PC-9 (cell line): ENCODE results near the gene HS3ST3B1. TPM values are rescaled to one million over a fixed set of nuclear protein-coding genes. Genes with fewer than 3 reads are reported as not detected.

Experiments
- BruUV-seq: library from RNA; stranded (reverse); fragments of 400-500 nt; replicated peaks from 2 replicates; lab custom pipeline; 2021; lab: Mats Ljungman, UMichigan
- CTCF ChIA-PET: fragments of 300-600 bp; sonication (Branson Sonifier 250); formaldehyde crosslinking; loops from one replicate; lab custom pipeline; 2022; ENCODE audit warnings: antibody characterized with exemption; lab: Charles Lee
- POLR2A ChIA-PET: fragments of 300-600 bp; sonication (Branson Sonifier 250); formaldehyde crosslinking; loops from one replicate; lab custom pipeline; 2022; ENCODE audit warnings: antibody characterized with exemption; ENCODE audit not compliant: unreplicated experiment; lab: Charles Lee
- DNase-seq, 2 experiments: peaks; one replicate each; pipeline versions ENCODE4 v3.0.0 to v3.0.0-alpha.2; 2015 to 2022; ENCODE audit warnings: mixed read lengths in 1 of 2
- H2AFZ ChIP-seq: fragments of 200-600 bp; sonication (generic); 2 replicates; pipeline ENCODE4 v1.8.1; 2017; ENCODE audit warnings: antibody characterized with exemption
- H3F3A ChIP-seq: fragments of 200-600 bp; sonication (generic); 2 replicates; pipeline ENCODE4 v1.8.1; 2017; ENCODE audit warnings: antibody characterized with exemption, mild to moderate bottlenecking, low read depth; ENCODE audit not compliant: insufficient read depth
- H3K27ac ChIP-seq: fragments of 200-600 bp; sonication (generic); 2 replicates; pipeline ENCODE4 v1.6.1; 2016; ENCODE audit warnings: mixed run types
- H3K27me3 ChIP-seq: fragments of 200-600 bp; sonication (generic); 2 replicates; pipeline ENCODE4 v1.6.1; 2016; ENCODE audit warnings: low read depth, mixed run types; ENCODE audit not compliant: insufficient read depth
- H3K36me3 ChIP-seq: fragments of 200-600 bp; sonication (generic); 2 replicates; pipeline ENCODE4 v1.6.1; 2016; ENCODE audit warnings: low read depth, mixed run types
- H3K4me1 ChIP-seq: fragments of 200-600 bp; sonication (generic); replicated peaks from 2 replicates; pipeline ENCODE4 v1.6.1; 2016; ENCODE audit warnings: mixed run types; ENCODE audit not compliant: insufficient read depth
- H3K4me2 ChIP-seq: fragments of 200-600 bp; sonication (generic); 2 replicates; pipeline ENCODE4 v1.6.1; 2017; ENCODE audit warnings: mixed run types
- H3K4me3 ChIP-seq: fragments of 200-600 bp; sonication (generic); 2 replicates; pipeline ENCODE4 v1.6.1; 2016; ENCODE audit warnings: mixed run types
- H3K79me2 ChIP-seq: fragments of 200-600 bp; sonication (generic); 2 replicates; pipeline ENCODE4 v1.6.1; 2017; ENCODE audit warnings: low read depth, mixed run types
- H3K9me2 ChIP-seq: fragments of 200-600 bp; sonication (generic); 2 replicates; pipeline ENCODE4 v1.8.1; 2017; ENCODE audit warnings: mild to moderate bottlenecking; ENCODE audit not compliant: insufficient read depth
- H3K9me3 ChIP-seq: fragments of 200-600 bp; sonication (generic); 2 replicates; pipeline ENCODE4 v1.8.1; 2016; ENCODE audit warnings: low read depth; ENCODE audit not compliant: insufficient read depth
- H4K20me1 ChIP-seq: fragments of 200-600 bp; sonication (generic); 2 replicates; pipeline ENCODE4 v1.8.1; 2017; ENCODE audit not compliant: insufficient read depth
- EZH2 ChIP-seq: fragments of 200-600 bp; sonication (generic); IDR thresholded peaks from 2 replicates; pipeline ENCODE4 v1.8.0; 2017; ENCODE audit warnings: antibody characterized with exemption, low read depth
- intact Hi-C: fragments of 100-400 bp; cut with micrococcal nuclease; formaldehyde crosslinking; loops from one replicate; pipeline ENCODE4 v1.10.0; 2022; ENCODE audit not compliant: unreplicated experiment
- total RNA-seq: library from RNA; stranded (reverse); gene quantifications from 2 replicates; pipeline ENCODE4 v1.2.3, GENCODE V29; 2021
- TF ChIP-seq, protein P1 (sequence below): fragments of 200-600 bp; sonication (generic); conservative IDR thresholded peaks from 2 replicates; pipeline ENCODE4 v1.6.1; 2017; ENCODE audit warnings: mixed run types, antibody characterized with exemption, mild to moderate bottlenecking, moderate library complexity

The HS3ST3B1 gene
- total RNA-seq, 1 experiment from 2014 or later, result not detected

GRCh38 chr17:14372905-14373613 is 72.2 kb downstream of the HS3ST3B1 start:
- H3K9me3 ChIP-seq, result no peaks in the 10 kb centered on the region
- H3K27ac ChIP-seq, result no peak overlapping the region
- H3K9me2 ChIP-seq, result no peaks in the 10 kb centered on the region
- ChIA-PET POLR2A (no interaction called here), CTCF (no interaction called here)
- H3K4me3 ChIP-seq, result no peak overlapping the region
- no peak overlapping the region for H3K4me2 ChIP-seq
- intact Hi-C loops, result no loop called here
- no peaks in the 10 kb centered on the region for H3K79me2 ChIP-seq
- no peaks in the 10 kb centered on the region; the same call in 1 of the 2 replicates for H3K27me3 ChIP-seq
- H4K20me1 ChIP-seq, result no peaks in the 10 kb centered on the region
- H3F3A ChIP-seq, result no peaks in the 10 kb centered on the region
- TF ChIP-seq, protein P1, sequence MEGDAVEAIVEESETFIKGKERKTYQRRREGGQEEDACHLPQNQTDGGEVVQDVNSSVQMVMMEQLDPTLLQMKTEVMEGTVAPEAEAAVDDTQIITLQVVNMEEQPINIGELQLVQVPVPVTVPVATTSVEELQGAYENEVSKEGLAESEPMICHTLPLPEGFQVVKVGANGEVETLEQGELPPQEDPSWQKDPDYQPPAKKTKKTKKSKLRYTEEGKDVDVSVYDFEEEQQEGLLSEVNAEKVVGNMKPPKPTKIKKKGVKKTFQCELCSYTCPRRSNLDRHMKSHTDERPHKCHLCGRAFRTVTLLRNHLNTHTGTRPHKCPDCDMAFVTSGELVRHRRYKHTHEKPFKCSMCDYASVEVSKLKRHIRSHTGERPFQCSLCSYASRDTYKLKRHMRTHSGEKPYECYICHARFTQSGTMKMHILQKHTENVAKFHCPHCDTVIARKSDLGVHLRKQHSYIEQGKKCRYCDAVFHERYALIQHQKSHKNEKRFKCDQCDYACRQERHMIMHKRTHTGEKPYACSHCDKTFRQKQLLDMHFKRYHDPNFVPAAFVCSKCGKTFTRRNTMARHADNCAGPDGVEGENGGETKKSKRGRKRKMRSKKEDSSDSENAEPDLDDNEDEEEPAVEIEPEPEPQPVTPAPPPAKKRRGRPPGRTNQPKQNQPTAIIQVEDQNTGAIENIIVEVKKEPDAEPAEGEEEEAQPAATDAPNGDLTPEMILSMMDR, result no peak
- TF ChIP-seq EZH2, result no peak
- no peaks in the 10 kb centered on the region for H3K36me3 ChIP-seq
- no peak overlapping the region for H2AFZ ChIP-seq
- BruUV-seq, result no TSS peak
- DNase-seq, result no peak
- no peaks in the 10 kb centered on the region for H3K4me1 ChIP-seq

DNA sequence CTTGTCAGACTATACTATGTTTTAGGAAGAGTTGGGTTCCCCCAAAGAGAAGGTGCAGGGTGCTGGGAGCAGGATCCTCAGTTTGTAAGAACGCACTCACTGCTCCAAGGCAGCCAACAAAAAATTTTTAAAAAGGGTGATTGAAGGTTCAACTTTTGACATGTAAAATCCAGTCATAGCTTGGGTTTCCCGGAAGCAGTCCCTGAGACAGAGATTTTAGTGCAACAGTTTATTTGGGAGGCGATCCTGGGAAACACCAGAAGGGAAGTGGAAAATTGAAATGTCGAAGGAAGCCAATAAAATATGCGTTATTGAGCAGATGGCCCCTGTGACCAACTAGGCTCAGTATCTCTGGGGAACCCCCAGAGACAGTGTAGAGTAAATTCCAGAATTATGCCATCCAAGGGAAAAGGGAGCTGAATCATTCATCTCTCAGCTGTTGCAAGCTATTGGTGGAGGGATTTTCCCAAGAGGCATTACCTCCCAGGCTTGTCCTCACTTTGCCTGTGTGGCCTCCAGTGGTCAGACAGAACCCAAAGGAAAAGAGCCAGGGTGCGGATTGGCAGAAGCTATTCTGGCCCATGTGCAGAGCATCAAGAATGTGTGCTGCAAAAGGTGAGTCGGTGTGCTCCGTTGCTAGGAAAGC is 72.9 kb downstream of the HS3ST3B1 start:
- CTCF ChIA-PET, result no interaction called here
- no peak for DNase-seq
- H3K4me3 ChIP-seq, result no peak overlapping the region
- POLR2A ChIA-PET, result no interaction called here
- no peaks in the 10 kb centered on the region for H3K4me1 ChIP-seq
- H3K9me3 ChIP-seq, result no peaks in the 10 kb centered on the region
- no peaks in the 10 kb centered on the region; the same call in 1 of the 2 replicates for H3K27me3 ChIP-seq
- no peaks in the 10 kb centered on the region for H3K9me2 ChIP-seq
- H3K79me2 ChIP-seq, result no peaks in the 10 kb centered on the region
- no peak overlapping the region for H3K27ac ChIP-seq
- no TSS peak for BruUV-seq
- TF ChIP-seq EZH2, result no peak
- TF ChIP-seq, protein P1, result no peak
- no peaks in the 10 kb centered on the region for H4K20me1 ChIP-seq
- no peak overlapping the region for H2AFZ ChIP-seq
- H3F3A ChIP-seq, result no peaks in the 10 kb centered on the region
- intact Hi-C loops, result no loop called here
- no peaks in the 10 kb centered on the region for H3K36me3 ChIP-seq
- H3K4me2 ChIP-seq, result no peak overlapping the region

DNA sequence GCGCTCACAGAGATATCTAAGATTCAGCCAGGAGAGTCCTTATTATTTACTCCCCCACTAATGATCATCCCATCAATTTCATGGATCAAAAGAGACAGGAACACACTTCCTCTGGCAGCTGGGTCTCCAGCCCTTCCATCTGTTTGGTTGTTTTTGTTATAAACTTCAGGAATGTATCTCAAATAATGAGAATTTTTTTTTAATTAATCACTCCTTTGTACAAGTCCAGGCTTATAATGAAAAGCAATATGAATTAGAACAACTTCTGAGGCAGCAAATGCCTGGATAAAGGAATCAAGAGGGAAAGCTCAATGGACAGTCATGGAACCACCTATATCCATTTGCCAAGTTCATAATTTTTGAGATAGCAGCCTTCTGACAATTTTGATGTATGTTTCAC is 73.4 kb downstream of the HS3ST3B1 start:
- no peaks in the 10 kb centered on the region for H3K36me3 ChIP-seq
- no peaks in the 10 kb centered on the region for H3K9me2 ChIP-seq
- POLR2A ChIA-PET, result no interaction called here
- no peak overlapping the region for H3K27ac ChIP-seq
- H2AFZ ChIP-seq, result no peak overlapping the region
- H3K4me2 ChIP-seq, result no peak overlapping the region
- H4K20me1 ChIP-seq, result no peaks in the 10 kb centered on the region
- H3K9me3 ChIP-seq, result no peaks in the 10 kb centered on the region
- CTCF ChIA-PET, result no interaction called here
- intact Hi-C loops, result no loop called here
- no peaks in the 10 kb centered on the region for H3K79me2 ChIP-seq
- H3K4me3 ChIP-seq, result no peak overlapping the region
- H3F3A ChIP-seq, result no peaks in the 10 kb centered on the region
- DNase-seq, result no peak
- no peaks in the 10 kb centered on the region; the same call in 1 of the 2 replicates for H3K27me3 ChIP-seq
- H3K4me1 ChIP-seq, result no peaks in the 10 kb centered on the region
- TF ChIP-seq, protein P1, result no peak
- TF ChIP-seq EZH2, result no peak
- BruUV-seq, result no TSS peak
